H1 (cell line): ENCODE results near the gene DBNDD1. TPM values are rescaled to one million over a fixed set of nuclear protein-coding genes. Genes with fewer than 3 reads are reported as not detected.

ENCODE experiments used
- CTCF ChIA-PET: fragments of 300-600 bp; sonication (Branson Sonifier 250); formaldehyde crosslinking; loops from one replicate; lab custom pipeline; 2021; ENCODE audit not compliant: partially characterized antibody; lab: Charles Lee
- POLR2A ChIA-PET: fragments of 300-600 bp; sonication (Branson Sonifier 250); formaldehyde crosslinking; loops from one replicate; lab custom pipeline; 2021; ENCODE audit warnings: inconsistent platforms; ENCODE audit not compliant: partially characterized antibody; lab: Charles Lee
- DNase-seq, 2 experiments: peaks; one replicate each; pipeline versions ENCODE4 v3.0.0 to v3.0.0-alpha.2; 2010 to 2022; ENCODE audit warnings: low spot score in 2 of 2, low read depth in 1 of 2, mixed read lengths in 1 of 2
- FAIRE-seq: peaks from 2 replicates; lab custom pipeline; 2011; peaks lifted over from hg19 to GRCh38; lab: Jason Lieb, UNC
- H2AFZ ChIP-seq: 2 replicates; pipeline ENCODE4 v1.8.1; 2012; ENCODE audit warnings: low read length, inconsistent platforms
- H2AK5ac ChIP-seq: 2 replicates; pipeline ENCODE4 v1.6.1; 2013; ENCODE audit warnings: low read depth, low read length
- H2BK120ac ChIP-seq: replicated peaks from 2 replicates; pipeline ENCODE3; 2013; ENCODE audit warnings: low read depth, low read length, inconsistent platforms
- H2BK12ac ChIP-seq: 2 replicates; pipeline ENCODE4 v1.6.1; 2013; ENCODE audit warnings: low read depth, low read length
- H2BK15ac ChIP-seq: 2 replicates; pipeline ENCODE4 v1.6.1; 2013; ENCODE audit warnings: low read length
- H2BK20ac ChIP-seq: 2 replicates; pipeline ENCODE4 v1.6.1; 2013; ENCODE audit warnings: low read length
- H2BK5ac ChIP-seq: 2 replicates; pipeline ENCODE4 v1.6.1; 2013; ENCODE audit warnings: low read depth, low read length
- H3K14ac ChIP-seq: 2 replicates; pipeline ENCODE4 v1.6.1; 2013; ENCODE audit warnings: inconsistent platforms; ENCODE audit not compliant: insufficient read length
- H3K18ac ChIP-seq: 2 replicates; pipeline ENCODE4 v1.6.1; 2013; ENCODE audit warnings: low read length; ENCODE audit errors: extremely low read depth
- H3K23ac ChIP-seq: 2 replicates; pipeline ENCODE4 v1.6.1; 2013; ENCODE audit warnings: inconsistent platforms; ENCODE audit not compliant: insufficient read length
- H3K23me2 ChIP-seq: 2 replicates; pipeline ENCODE4 v1.6.1; 2013; ENCODE audit warnings: low read depth, low read length
- H3K27ac ChIP-seq: 2 replicates; pipeline ENCODE4 v1.6.1; 2011; ENCODE audit warnings: low read depth, low read length, inconsistent platforms
- H3K27me3 ChIP-seq, 4 experiments: replicated peaks in 1 of 4; 1 replicate in 1 of 4; 2 replicates in 3 of 4; pipeline versions ENCODE4 v1.6.1 to v1.8.1; 2011 to 2013; ENCODE audit warnings: low read length in 3 of 4, mild to moderate bottlenecking in 3 of 4, inconsistent platforms in 2 of 4, mixed read lengths in 2 of 4, moderate library complexity in 1 of 4; ENCODE audit not compliant: control insufficient read depth in 3 of 4, insufficient read depth in 3 of 4; ENCODE audit errors: extremely low read depth in 1 of 4
- H3K36me3 ChIP-seq, 4 experiments: 2 replicates each; pipeline versions ENCODE4 v1.6.1 to v1.8.1; 2011 to 2013; ENCODE audit warnings: mild to moderate bottlenecking in 4 of 4, low read length in 3 of 4, moderate library complexity in 2 of 4, control low read depth in 1 of 4, inconsistent platforms in 1 of 4; ENCODE audit not compliant: insufficient read depth in 4 of 4, control insufficient read depth in 2 of 4
- H3K4ac ChIP-seq: replicated peaks from 2 replicates; pipeline ENCODE3; 2013; ENCODE audit warnings: low read length, low read depth, mixed read lengths, inconsistent platforms; ENCODE audit not compliant: insufficient read length
- H3K4me1 ChIP-seq, 4 experiments: replicated peaks in 1 of 4; 1 replicate in 1 of 4; 2 replicates in 3 of 4; pipeline versions ENCODE4 v1.6.1 to v1.8.1; 2011 to 2013; ENCODE audit warnings: low read length in 3 of 4, inconsistent platforms in 2 of 4, mixed read lengths in 1 of 4; ENCODE audit not compliant: insufficient read depth in 4 of 4, control insufficient read depth in 3 of 4
- H3K4me2 ChIP-seq, 2 experiments: 2 replicates each; pipeline versions ENCODE4 v1.6.1 to v1.8.1; 2011 to 2013; ENCODE audit warnings: low read depth in 2 of 2, low read length in 2 of 2, control low read depth in 1 of 2, inconsistent platforms in 1 of 2, mild to moderate bottlenecking in 1 of 2; ENCODE audit not compliant: insufficient read depth in 1 of 2
- H3K4me3 ChIP-seq, 4 experiments: fragments of 200-600, 300-600 bp in 1 of 4; sonication (generic), shearing (Covaris generic), sonication (Bioruptor Twin) in 1 of 4; 2 replicates each; pipeline versions ENCODE4 v1.5.1 to v1.8.1; 2011 to 2016; ENCODE audit warnings: low read length in 4 of 4, low read depth in 3 of 4, control low read depth in 2 of 4, inconsistent platforms in 2 of 4, mild to moderate bottlenecking in 2 of 4, mixed read lengths in 1 of 4, moderate library complexity in 1 of 4; ENCODE audit not compliant: insufficient read depth in 2 of 4; ENCODE audit errors: extremely low read depth in 1 of 4
- H3K56ac ChIP-seq: replicated peaks from 2 replicates; pipeline ENCODE3; 2013; ENCODE audit warnings: low read depth, mild to moderate bottlenecking, mixed read lengths, low read length, inconsistent platforms; ENCODE audit not compliant: insufficient read length
- H3K79me1 ChIP-seq: 2 replicates; pipeline ENCODE4 v1.6.1; 2013; ENCODE audit warnings: low read depth, low read length, control low read depth
- H3K79me2 ChIP-seq, 2 experiments: 2 replicates each; pipeline versions ENCODE4 v1.6.1 to v1.8.1; 2012 to 2013; ENCODE audit warnings: low read length in 2 of 2, mild to moderate bottlenecking in 2 of 2, inconsistent platforms in 1 of 2; ENCODE audit not compliant: insufficient read depth in 2 of 2, control insufficient read depth in 1 of 2
- H3K9ac ChIP-seq, 4 experiments: replicated peaks in 1 of 4; 1 replicate in 1 of 4; 2 replicates in 3 of 4; pipeline versions ENCODE4 v1.6.1 to v1.8.1; 2011 to 2013; ENCODE audit warnings: low read depth in 3 of 4, low read length in 3 of 4, control low read depth in 2 of 4, mild to moderate bottlenecking in 2 of 4, moderate library complexity in 2 of 4, inconsistent platforms in 1 of 4; ENCODE audit errors: extremely low read depth in 1 of 4
- H3K9me3 ChIP-seq, 2 experiments: 2 replicates each; pipeline versions ENCODE4 v1.6.1 to v1.8.1; 2012 to 2013; ENCODE audit warnings: mild to moderate bottlenecking in 2 of 2, moderate library complexity in 2 of 2, control low read depth in 1 of 2, inconsistent platforms in 1 of 2, low read depth in 1 of 2, low read length in 1 of 2, mixed read lengths in 1 of 2; ENCODE audit not compliant: insufficient read depth in 2 of 2
- H4K20me1 ChIP-seq, 2 experiments: replicated peaks in 1 of 2; 2 replicates each; pipeline versions ENCODE3 to v1.8.1; 2011 to 2013; ENCODE audit warnings: inconsistent platforms in 2 of 2, low read length in 2 of 2, mild to moderate bottlenecking in 1 of 2; ENCODE audit not compliant: insufficient read depth in 2 of 2, control insufficient read depth in 1 of 2
- H4K5ac ChIP-seq: 2 replicates; pipeline ENCODE4 v1.6.1; 2013; ENCODE audit warnings: low read length, low read depth, mixed read lengths, inconsistent platforms; ENCODE audit not compliant: insufficient read length
- H4K8ac ChIP-seq: 2 replicates; pipeline ENCODE4 v1.8.0; 2013; ENCODE audit warnings: mild to moderate bottlenecking, moderate library complexity, low read length, inconsistent platforms; ENCODE audit not compliant: insufficient read depth; ENCODE audit errors: extremely low read depth
- H4K91ac ChIP-seq: replicated peaks from 2 replicates; pipeline ENCODE3; 2013; ENCODE audit warnings: low read length, mixed read lengths, inconsistent platforms; ENCODE audit not compliant: insufficient read length
- BRCA1 ChIP-seq: IDR thresholded peaks from 2 replicates; pipeline ENCODE4 v1.6.1; 2012; ENCODE audit warnings: low read depth, low read length, improper control_type of control experiment
- CHD2 ChIP-seq: IDR thresholded peaks from 2 replicates; pipeline ENCODE4 v1.6.1; 2012; ENCODE audit warnings: low read length, improper control_type of control experiment
- EP300 ChIP-seq, 2 experiments: IDR thresholded peaks; 1 replicate in 1 of 2; 2 replicates in 1 of 2; pipeline ENCODE4 v1.6.1; 2011 to 2012; ENCODE audit warnings: low read depth in 2 of 2, low read length in 2 of 2, mild to moderate bottlenecking in 2 of 2, borderline replicate concordance in 1 of 2, inconsistent platforms in 1 of 2, moderate library complexity in 1 of 2
- KDM4A ChIP-seq: IDR thresholded peaks from one replicate; pipeline ENCODE4 v1.7.1; 2012; ENCODE audit warnings: low read depth, mild to moderate bottlenecking, moderate library complexity, low read length, inconsistent platforms; ENCODE audit not compliant: severe bottlenecking
- PHF8 ChIP-seq: fragments of 200-600 bp; sonication (generic); conservative IDR thresholded peaks from 2 replicates; pipeline ENCODE4 v1.7.1; 2012; ENCODE audit warnings: low read depth, mild to moderate bottlenecking, inconsistent platforms, low read length, moderate library complexity
- POLR2A ChIP-seq, 2 experiments: IDR thresholded peaks; 1 replicate in 1 of 2; 2 replicates in 1 of 2; pipeline ENCODE4 v1.6.1; 2011; ENCODE audit warnings: low read depth in 2 of 2, low read length in 2 of 2, mild to moderate bottlenecking in 2 of 2; ENCODE audit errors: control extremely low read depth in 1 of 2
- RAD21 ChIP-seq, 2 experiments: IDR thresholded peaks in 1 of 2; conservative IDR thresholded peaks in 1 of 2; 2 replicates each; pipeline ENCODE4 v1.6.1; 2011; ENCODE audit warnings: low read depth in 2 of 2, low read length in 2 of 2, improper control_type of control experiment in 1 of 2, inconsistent platforms in 1 of 2, mild to moderate bottlenecking in 1 of 2, moderate library complexity in 1 of 2
- RFX5 ChIP-seq: IDR thresholded peaks from 2 replicates; pipeline ENCODE4 v1.6.1; 2011; ENCODE audit warnings: low read depth, low read length, improper control_type of control experiment, borderline replicate concordance
- SP1 ChIP-seq: IDR thresholded peaks from 2 replicates; pipeline ENCODE4 v1.6.1; 2011; ENCODE audit warnings: low read depth, low read length
- SP2 ChIP-seq: IDR thresholded peaks from 2 replicates; pipeline ENCODE4 v1.6.1; 2012; ENCODE audit warnings: mild to moderate bottlenecking, low read length, inconsistent platforms
- TAF1 ChIP-seq: IDR thresholded peaks from 2 replicates; pipeline ENCODE4 v1.6.1; 2011; ENCODE audit warnings: mild to moderate bottlenecking, low read depth, low read length
- TEAD4 ChIP-seq: IDR thresholded peaks from 2 replicates; pipeline ENCODE4 v1.6.1; 2012; ENCODE audit warnings: low read depth, low read length, inconsistent platforms, mixed read lengths
- USF2 ChIP-seq: IDR thresholded peaks from 2 replicates; pipeline ENCODE4 v1.6.1; 2011; ENCODE audit warnings: low read length, improper control_type of control experiment
- WGBS, 2 experiments: shearing (Covaris generic) in 1 of 2; methylation state at CpG; one replicate each; pipeline versions ENCODE4 v1.1.6 to v1.1.7; 2013 to 2015; ENCODE audit warnings: low lambda C conversion rate in 2 of 2, mixed read lengths in 2 of 2, inconsistent platforms in 1 of 2, low coverage in 1 of 2, missing lambda C conversion rate in 1 of 2; ENCODE audit not compliant: insufficient replicate concordance in 2 of 2, insufficient coverage in 1 of 2, insufficient read length in 1 of 2; ENCODE audit errors: extremely low coverage in 1 of 2, missing lambda C conversion rate in 1 of 2; 5-methylcytosine and 5-hydroxymethylcytosine counted together
- polyA plus RNA-seq, 7 experiments: library from polyadenylated mRNA; depleted of rRNA in 3 of 7; stranded (reverse) in 5 of 7; unstranded in 2 of 7; fragments of >200 nt in 5 of 7; fragments of 200-250 nt in 2 of 7; gene quantifications; 1 replicate in 5 of 7; 2 replicates in 1 of 7; 4 replicates in 1 of 7; pipeline versions ENCODE4 v1.2.1 to v1.2.3, GENCODE V29; 2011 to 2013; ENCODE audit warnings: missing spikeins in 2 of 7, mixed read lengths in 2 of 7
- total RNA-seq: library from RNA; stranded (reverse); fragmentation: NEBNext Ultra II Directional; extraction: Animal tissue kit (Norgen Biotek cat#: 25700); gene quantifications from 2 replicates; pipeline ENCODE4 v1.2.1, GENCODE V29; 2021

Gene DBNDD1
- total and polyA plus RNA-seq, 2 of the 8 experiments (the other 6 are each of a cell fraction or from before 2014, with no cell fraction given): 69.9 to 92.6 TPM

GRCh38 chr16:90008708-90009145 lies 10.5 kb downstream of the DBNDD1 start:
- no peaks in the 10 kb centered on the region for H3K79me2 ChIP-seq
- no peak overlapping the region for H2BK5ac ChIP-seq
- H4K8ac ChIP-seq: no peak overlapping the region
- H3K18ac ChIP-seq: no peak overlapping the region
- H3K9me3 ChIP-seq: no peaks in the 10 kb centered on the region
- H2BK12ac ChIP-seq: no peak overlapping the region
- H4K5ac ChIP-seq: no peak overlapping the region
- no peak overlapping the region for H3K9ac ChIP-seq
- ChIA-PET POLR2A (interaction anchor here (1.4 to 1.7 kb wide), 2 partner anchors 10 to 61 kb away, joined by 3 to 7 read pairs; partner anchors contain the start of gene DBNDD1), CTCF (interaction anchor here (0.8 kb wide), 1 partner anchor 9 kb away, joined by 3 read pairs; no protein-coding TSS in a partner anchor)
- no peak overlapping the region for H3K4me2 ChIP-seq
- no peak overlapping the region for H2BK15ac ChIP-seq
- no peaks in the 10 kb centered on the region; the same call in 1 of the 2 replicates for H3K79me1 ChIP-seq
- no peak overlapping the region for H3K4ac ChIP-seq
- 92% methylated on average over 9 of the region's 13 CpGs; no CpG with 5 or more reads in 1 of the 2 experiments for WGBS, 2 experiments
- no peak overlapping the region for H2BK120ac ChIP-seq
- H3K36me3 ChIP-seq: peaks cover 0 to 15% (median 5%) of the 10 kb centered on the region in 4 experiments; a peak in 4 of 8 replicates
- H3K27me3 ChIP-seq: no peaks in the 10 kb centered on the region
- peaks cover 0 to 4% (median under 1%) of the 10 kb centered on the region in 4 experiments; a peak in 2 of 7 replicates for H3K4me1 ChIP-seq
- no peak for DNase-seq
- no peak overlapping the region for H3K4me3 ChIP-seq
- H3K23me2 ChIP-seq: no peaks in the 10 kb centered on the region
- H3K23ac ChIP-seq: no peak overlapping the region
- FAIRE-seq: no peak
- H4K91ac ChIP-seq: no peak overlapping the region
- H3K27ac ChIP-seq: no peak overlapping the region
- no peak overlapping the region for H2BK20ac ChIP-seq
- no peak overlapping the region for H2AFZ ChIP-seq
- H2AK5ac ChIP-seq: no peak overlapping the region
- no peak overlapping the region for H3K56ac ChIP-seq
- peaks cover 2 to 21% of the 10 kb centered on the region in 2 experiments for H4K20me1 ChIP-seq
- H3K14ac ChIP-seq: no peak overlapping the region
- TF ChIP-seq TAF1 (no peak), PHF8 (no peak), RAD21 (IDR thresholded peaks at IDR 0.05 in 1 of 2, conservative IDR thresholded peaks at IDR 0.05 in 1 of 2; ENCODE audit: low read depth in 2 of 2, low read length in 2 of 2) (no peak), POLR2A (IDR thresholded peaks at IDR 0.05; ENCODE audit: control extremely low read depth in 1 of 2, low read depth in 2 of 2, low read length in 2 of 2) (no peak), SP1 (no peak), CHD2 (no peak), BRCA1 (no peak), TEAD4 (no peak), EP300 (IDR thresholded peaks at IDR 0.05; ENCODE audit: borderline replicate concordance in 1 of 2, low read depth in 2 of 2, low read length in 2 of 2) (no peak), RFX5 (no peak), KDM4A (no peak), USF2 (no peak), SP2 (no peak)
